Eye (tissue), 1 donor: ENCODE measurements around the gene NTM.

Experiments
- DNase-seq: peaks from one replicate; pipeline ENCODE4 v3.0.0-alpha.2; 2015

NTM gene

DNA sequence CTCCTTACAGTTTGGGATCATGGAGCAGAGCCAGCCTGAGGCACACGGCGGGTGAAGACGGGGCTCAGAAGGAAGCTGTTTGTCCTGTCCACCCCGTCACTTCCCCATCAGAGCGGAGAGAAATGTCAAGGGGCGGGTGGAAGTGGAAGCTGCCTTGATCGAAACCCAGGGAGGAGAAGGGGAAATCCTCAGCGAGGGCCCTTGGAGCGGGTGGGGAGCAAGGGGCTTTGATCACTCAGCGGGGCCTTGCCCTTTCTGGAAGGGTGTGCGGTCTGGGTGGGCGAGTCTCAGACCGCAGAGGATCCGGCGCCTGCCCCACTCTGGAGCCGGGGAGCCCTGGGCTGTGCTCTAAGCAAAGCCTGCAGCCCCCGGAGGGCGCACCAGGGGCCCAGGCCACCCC lies 320.4 kb downstream of the NTM start:
- no peak for DNase-seq

DNA sequence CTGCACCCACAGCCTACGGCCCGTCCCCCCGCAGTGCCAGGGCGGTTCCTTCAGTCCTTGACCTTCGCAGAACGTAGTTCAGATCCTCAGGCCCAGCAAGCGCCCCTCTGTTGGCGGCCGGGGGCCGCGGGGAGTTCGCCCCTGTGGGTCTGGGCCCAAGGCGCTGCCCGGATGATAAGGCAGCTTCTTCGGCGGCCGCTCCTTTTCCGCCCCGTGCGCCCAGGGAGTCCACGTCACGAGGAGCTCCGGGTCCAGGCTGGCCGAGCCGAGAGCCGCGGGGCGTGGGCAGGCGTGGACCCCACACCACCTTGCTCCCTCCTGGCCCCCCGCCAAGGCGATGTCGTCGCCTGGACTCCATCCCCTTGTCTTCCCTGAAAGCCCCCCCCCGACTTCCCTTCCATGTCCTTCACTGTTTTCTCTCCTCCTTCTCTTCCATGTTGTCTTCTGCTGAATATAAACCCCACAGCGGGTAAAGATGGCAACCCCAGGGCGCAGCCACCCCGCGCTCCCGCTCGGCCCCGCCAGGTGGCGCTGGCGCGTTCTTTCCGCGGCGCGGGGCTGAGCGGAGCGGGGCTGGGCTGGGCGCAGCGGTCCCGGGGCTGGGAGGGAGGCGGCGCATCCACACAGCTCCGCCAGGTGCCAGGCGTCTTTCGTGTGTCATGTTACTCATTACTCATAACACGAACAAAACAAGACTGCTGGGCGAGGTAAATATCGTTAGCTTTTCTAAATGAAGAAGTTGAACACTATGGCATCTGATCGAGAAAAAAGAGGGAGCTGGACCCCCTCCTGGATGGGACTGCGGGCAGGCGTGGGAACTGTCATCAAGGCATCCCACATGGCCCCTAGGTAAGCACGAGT lies 321.0 kb downstream of the NTM start:
- DNase-seq = peak; percentile 74

DNA sequence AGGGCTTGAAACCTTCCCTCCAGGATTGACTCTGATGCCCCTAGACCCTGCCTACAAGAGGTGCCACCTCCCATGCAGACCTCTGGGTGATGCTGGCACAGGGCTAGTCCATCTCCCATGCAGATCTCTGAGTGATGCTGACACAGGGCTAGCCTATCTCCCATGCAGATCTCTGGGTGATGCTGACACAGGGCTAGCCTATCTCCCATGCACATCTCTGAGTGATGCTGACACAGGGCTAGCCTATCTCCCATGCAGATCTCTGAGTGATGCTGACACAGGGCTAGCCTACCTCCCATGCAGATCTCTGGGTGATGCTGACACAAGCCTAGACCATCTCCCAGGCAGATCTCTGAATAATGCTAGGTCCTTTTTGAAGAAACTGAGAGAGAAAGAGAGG lies 321.7 kb downstream of the NTM start:
- DNase-seq = no peak

DNA sequence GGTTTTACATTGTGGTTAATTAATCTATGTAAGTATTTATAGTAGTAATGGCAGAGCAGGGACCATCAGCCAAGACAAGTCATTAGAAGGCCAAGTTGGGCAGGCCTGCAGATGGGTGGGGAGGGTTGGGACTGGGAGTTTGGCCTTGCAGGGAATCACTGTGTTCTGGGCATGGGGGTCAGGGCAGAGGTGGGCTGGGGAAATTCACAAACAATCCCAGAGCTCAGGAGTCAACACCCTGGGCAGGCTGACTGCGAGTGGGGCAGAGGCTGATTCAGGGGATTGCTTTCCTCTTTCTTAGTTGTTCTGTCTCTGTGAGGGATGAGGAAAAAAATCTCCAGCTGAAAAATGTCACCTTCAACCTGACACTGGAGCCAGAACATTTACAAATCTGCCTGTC lies 322.5 kb downstream of the NTM start:
- DNase-seq = no peak

DNA sequence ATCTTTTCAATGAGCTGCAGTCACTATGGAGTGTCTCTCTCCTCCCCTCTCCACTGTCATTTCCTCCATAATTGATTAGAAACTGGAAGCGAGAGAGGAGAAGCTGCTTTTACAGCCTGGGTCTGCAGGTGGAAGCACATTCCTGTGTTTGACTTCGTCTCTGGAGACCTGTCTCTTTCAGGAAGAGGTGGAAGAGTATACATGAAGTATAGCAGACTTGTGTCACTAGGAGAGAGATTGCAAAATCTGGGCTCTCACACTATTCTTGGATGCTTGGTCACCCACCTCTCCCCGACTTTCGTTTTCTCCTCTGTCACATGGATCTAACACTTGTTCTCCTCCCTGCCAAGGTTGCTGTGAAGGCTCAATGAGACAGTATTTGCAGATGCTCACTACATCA lies 323.3 kb downstream of the NTM start:
- peak; percentile 52 for DNase-seq

DNA sequence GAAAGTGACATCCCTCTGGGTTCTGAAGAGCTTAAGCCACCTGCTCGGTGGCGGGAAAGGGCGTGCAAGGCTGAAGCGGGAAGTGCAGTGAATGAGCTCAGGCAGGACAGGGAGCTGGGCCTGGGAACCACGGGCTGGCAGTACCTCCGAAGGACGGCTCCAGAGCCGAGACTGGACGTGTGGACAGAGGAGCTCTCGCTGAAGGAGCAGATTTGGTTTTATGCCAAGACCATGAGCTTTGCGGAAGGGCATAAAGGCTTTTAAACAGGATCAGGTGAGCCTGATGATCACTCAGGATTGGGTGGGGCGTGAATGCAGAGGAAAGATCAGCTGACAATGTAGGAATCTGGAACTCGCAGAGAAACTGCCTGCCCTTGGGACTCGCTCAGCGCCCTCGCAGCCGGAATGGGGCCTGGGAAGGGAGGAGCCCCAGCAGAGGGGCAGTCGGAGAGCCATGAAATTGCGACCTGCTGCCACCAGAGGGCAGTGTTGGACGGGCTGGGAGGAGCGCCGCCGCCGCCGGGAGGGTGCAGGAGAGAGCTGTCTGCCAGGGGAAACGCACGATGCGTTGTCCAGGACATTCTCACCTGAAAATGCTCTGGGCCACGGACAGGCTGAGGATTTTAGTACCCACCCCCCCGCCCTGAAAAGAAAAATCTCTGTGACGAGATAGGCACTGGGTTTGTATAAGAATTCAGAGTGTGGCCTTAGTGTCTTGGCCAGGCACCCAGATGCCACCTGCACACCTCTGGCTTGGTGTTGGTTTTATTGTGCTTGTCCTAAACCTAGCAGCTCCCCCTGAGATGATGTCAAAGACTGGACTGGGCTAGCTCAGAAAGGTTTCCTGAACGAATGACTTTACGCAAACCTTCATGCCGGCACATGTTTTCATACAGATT lies 324.4 kb downstream of the NTM start:
- peak; percentile 96 for DNase-seq

DNA sequence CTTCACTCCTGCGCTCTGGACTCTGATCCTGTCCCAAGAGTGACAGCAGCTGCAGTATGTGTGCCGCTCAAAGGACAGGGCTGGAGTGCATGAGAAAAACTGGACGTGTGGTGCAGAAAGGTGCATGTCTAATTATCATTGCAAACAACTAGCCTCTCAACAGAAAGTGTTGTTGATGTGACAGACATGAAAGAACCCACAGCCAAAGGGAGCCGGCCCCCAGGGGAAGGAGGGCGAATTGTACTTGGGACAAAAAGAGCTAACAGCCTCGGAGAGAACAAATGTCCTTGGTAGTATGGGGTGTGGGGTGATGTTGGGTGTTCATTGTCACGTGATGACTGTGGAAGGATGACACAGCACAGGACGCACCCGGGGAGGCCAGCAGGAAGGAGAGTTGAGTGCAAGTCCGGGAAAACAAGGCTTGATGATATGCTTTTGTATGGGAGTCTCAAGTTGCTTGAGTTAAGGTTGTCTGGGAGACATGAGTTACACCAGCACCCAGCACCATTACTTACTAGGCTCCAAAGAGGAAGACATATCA lies 325.5 kb downstream of the NTM start:
- DNase-seq = no peak

DNA sequence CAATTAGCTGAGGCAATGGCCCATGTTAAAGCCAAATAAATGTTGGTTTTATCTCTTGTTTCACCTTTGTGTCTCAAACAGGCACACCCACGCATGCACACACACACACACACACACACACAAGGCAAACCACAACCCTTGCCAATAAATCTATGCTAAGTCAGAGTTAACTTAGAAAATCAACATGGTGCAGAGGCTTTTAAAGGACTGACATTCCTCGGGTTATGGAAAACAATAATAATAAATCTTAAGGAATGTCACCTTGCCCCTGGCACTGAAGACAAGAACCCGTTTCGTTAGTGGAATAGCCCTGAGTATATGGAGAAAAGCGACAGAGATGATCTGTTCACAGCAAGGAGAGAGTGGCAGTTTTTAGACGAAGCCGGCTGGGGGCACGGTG lies 326.3 kb downstream of the NTM start:
- no peak for DNase-seq

DNA sequence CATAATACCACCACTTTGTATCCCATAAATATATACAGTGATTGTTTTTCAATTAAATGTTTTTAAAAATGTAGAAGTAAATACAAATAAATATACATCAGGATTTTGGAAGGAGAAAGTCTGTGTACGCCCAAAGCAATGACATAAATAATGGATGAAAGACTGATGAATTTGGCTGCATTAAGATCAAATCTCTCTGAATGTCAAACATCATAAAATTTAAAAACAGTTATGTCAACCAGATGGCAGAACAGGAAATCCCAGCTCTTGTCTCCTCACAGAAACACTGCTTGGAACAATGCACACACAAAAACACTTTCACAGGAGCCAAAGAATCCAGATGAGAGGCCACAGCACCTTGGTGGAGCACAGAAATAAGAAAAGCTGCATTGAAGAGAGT lies 332.9 kb downstream of the NTM start:
- DNase-seq = no peak

DNA sequence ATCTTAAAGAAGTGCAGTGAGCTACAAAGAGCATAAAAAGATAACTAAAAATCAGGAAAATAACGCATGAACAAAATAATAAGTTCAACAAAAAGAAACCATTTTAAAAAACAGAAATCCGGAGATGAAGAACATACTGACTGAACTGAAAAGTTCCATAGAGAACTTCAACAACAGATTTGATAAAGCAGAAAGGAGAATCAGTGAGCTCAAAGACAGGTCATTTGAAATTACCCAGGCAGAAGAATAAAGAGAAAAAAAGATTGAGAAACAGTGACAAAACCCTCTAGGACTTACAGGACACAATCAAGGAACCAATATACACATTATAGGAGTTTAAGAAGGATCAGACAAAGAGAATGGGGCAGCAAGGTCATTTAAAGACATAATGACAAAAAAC lies 334.3 kb downstream of the NTM start:
- no peak for DNase-seq

DNA sequence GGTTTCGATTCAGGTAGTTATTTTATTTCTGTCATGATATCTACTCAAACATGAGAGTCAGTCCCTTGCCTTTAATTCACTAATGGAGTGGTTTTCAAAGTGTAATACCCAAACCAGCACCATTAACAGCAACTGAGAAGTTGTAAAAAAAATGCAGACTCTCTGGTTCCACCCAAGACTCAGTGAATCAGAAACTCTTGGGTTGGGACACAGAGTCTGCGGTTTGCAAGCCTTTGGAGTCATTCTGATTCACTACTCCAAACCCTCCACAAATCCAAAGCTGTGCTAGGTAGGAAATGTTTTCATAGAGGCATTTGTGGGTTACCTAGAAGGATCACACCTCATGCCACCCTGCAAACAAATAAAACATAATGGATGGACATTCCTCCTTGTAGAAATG lies 340.1 kb downstream of the NTM start:
- DNase-seq = no peak

DNA sequence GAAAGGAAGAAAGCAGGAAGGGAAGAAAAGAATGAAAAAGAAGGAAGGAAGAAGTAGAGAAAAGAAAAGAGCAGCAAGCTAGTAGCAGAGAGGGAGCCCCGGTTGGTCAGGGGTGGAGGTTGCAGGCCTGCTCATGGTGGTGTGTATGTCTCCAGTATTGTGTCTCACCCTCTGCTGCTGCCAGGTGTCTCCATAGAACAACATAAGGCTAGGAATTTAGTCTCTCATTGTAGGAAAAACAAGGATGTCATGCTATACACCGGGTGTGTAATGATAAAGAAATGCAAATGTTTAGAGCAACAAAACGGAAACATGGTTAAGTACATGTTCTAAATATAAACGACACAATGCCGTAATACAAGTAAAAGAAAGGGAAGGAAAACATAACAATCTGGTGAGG lies 342.5 kb downstream of the NTM start:
- no peak for DNase-seq

DNA sequence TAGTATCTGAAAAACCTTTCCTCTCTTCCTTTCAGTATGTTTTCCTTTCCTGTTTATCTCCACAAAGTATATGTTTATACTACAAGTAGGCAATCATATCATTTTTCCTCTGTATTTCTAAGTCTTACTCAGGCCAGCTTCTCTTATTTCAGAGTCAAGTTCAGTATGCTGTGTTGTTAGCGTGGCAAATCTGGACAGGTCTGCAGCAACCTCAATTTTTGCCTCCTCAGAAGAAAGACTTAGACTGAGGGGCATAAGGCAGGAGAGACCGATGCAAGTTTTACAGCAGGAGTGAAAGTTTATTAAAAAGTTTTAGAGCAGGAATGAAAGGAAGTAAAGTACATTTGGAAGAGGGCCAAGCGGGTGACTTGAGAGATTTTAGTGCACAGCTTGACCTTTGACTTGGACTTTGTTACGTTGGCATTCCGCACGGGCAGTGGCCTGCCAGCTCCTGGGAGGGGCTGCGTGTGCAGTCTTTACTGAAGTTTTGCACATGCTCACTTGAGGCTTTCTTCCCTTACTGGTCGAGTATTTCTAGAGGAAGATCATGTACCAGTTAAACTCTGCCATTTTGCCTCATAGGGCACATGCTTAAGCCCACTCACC lies 343.2 kb downstream of the NTM start:
- DNase-seq = no peak

DNA sequence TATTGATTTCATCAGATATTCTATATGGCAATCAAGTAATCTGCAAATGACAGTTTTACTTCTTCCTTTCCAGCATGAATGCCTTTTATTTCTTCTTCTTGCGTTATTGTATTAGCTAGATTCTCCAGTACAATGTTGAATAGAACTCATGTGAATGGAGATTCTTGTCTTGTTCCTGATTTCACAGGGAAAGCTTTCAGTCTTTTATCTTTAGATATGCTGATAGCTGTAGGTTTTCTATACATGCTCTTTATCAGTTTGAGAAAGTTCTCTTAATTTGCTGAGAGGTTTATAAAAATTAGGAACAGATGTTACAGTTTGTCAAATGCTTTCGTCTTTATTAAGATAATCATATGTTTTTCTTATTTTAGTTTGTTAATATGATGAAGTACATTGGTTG lies 347.2 kb downstream of the NTM start:
- DNase-seq = no peak

DNA sequence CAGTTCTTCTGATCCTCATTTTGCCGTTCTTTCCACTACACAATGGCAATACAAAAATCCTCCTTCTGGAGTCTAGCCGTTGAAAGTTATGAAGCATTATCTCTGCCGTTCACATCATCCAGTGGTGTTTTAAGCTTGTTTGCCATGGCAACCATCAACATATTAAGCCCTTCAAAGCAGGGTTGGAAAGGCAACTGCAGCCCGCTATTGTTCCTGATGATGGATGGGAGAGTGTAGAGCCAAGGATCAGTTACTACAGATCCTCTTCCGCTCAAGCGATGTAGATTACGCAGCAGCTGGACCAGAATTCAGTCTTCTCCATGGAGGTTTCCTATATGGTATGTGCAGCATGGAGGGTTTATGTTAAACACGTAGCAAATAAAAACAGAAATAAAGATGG lies 352.7 kb downstream of the NTM start:
- DNase-seq = peak; percentile 38

DNA sequence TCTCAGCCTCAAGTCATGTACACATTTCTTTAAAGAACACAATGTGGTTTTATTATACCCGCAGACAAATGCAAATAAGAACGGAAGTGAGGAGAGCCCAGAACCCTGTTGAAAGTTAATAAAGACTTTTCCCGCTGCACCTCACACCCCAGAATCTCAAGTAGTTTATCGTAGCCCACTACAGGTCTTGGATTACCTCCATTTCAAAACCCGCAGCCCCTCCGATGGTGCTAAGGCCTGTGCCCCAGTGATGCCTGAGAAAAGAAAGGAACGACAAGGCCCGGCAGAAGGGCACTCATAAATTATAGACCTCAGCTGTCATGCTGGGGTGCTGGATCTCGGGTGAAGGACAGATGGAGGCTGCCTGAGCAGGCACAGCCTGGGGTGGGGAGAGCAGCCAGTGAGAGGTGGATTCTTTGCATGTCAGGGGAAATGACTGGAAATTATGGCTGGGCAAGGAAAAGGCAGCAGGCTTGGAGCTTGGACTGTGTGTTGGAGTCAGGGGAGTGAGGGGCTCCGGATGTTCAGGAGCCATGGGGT lies 354.1 kb downstream of the NTM start:
- DNase-seq = peak; percentile 78

DNA sequence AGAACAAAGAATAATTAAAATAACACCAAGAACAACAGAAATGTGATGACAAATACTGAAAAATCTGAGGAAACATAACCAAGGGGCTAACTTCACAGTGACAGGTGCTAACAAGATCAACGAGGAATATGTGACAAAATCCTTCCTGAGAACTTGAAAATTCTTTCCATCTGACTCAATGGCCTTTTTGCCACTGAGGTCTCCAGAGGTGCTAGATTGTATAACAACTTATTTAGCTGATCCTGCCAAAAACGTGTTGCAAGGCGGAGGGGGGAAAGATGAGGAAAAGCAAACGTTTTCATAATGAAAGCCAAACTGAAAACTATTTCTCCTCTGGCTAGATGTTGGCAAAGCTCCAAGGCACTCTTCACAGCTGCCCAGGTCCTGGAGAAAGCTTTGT lies 364.5 kb downstream of the NTM start:
- DNase-seq = no peak

DNA sequence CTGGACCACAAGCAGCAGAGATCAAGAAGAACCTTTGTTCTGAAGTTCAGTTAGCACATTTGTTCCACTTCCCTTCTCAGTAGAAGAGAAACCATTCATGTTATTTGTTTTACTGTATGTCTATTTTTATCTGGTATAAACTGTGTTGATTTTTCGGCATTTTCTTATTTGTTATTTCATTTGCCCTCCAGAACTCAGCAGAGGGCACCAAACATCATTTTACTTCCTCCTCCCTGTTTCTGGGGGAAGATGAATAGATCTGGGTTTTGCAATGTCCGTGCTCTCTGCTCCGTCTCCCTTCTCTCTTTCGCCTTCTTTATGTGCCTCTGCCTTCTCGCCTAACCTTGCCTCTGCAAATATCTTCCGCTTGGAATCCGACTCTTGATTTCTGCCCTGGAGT lies 366.9 kb downstream of the NTM start:
- DNase-seq = no peak

DNA sequence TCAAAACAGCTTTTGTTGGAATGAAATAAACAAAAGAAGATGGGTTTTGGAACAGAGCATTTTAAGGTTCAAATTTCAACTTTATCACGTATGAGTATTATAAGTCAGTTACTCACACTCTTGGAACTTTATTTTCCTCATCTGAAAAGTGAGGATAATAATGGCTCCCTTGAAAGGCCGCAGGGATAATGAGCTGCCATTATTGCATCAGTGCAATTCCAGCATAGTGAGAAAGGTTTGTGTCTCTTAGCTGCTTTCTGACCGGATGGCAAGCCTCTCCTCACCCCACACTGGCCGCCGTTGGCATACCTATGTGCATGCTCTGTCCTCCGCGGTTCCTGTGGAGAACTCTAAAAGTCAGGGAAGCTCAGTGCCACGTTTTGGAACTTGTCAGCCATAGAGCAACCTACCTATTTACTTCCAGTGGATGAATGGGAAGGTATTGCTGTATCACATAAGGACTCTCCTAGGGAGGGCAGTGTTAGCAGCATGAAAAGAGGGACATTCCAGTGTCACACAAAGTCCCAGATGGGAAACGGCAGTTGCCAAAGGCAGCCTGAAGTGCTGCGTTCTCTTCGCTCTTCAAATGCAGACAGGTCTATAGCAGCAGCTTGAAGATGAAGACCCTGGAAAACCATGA lies 368.9 kb downstream of the NTM start:
- DNase-seq = no peak

DNA sequence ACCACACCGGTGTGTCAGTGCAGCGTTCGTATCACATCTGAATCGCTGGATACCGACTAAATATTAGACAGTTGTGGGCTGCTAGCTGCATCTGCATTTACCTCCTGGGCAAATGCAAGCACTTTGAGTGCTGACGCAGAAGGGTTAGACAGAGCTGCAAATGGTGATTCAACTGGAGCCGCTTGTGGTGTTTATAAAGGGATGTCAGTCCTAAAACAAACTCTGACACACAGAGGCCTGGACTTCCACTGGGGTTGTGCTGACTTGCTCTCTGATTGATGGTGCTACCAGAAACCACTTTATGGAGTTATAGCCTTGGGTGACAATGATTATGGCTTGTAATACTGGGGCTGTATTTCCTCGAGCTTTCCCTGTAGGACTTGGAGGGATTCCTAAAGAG lies 374.4 kb downstream of the NTM start:
- no peak for DNase-seq

DNA sequence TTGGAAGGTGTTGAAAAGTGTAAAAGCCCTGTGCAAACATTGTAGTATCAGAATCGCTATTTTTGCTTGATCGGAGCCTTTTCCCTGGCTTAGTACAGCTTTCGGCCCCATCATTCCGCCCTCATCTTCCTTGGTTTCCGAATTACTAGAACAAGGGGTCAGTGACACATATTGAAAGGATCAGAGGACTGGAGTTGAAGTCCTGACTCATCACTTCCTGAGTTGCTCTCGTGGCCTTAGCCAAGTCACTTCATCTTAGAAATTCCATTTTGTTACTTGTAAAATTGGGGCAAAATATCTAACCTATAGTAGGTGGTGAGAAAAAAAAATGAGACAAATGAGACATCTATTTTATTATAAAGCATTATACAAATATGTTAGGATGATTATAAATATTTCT lies 375.0 kb downstream of the NTM start:
- DNase-seq = no peak

DNA sequence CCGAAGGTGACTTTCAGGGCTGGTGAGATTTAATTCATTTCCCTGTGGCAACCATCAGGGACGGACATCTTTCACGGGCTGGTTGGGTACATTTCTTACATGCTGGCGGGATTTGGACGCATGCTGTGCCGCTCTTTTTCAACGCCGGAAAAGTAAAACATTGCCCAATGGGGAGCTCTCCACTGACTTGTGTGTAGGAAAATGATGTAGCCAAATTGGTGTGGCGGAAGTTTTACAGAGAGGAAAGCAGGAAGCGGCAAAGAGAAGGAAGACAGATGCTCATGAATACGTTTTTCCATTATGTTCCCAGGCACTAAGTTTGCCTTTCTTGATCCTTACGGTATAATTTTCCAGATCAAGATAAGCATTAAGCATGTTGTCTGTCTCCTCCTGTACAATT lies 375.8 kb downstream of the NTM start:
- no peak for DNase-seq
